Left ventricle myocardium superior (tissue), 1 donor: ENCODE measurements around the gene PFKM. TPM values are rescaled to one million over a fixed set of nuclear protein-coding genes. Genes with fewer than 3 reads are reported as not detected.

ENCODE experiments used
- ATAC-seq: fragments of 200-7000 bp; cut with Tn5 transposase; one replicate; pipeline ENCODE4 v1.9.1; 2020; ENCODE audit warnings: mild to moderate bottlenecking, moderate library complexity
- DNase-seq: peaks from one replicate; pipeline ENCODE4 v3.0.0-alpha.2; 2020
- intact Hi-C: fragments of 100-400 bp; cut with micrococcal nuclease; formaldehyde crosslinking; loops from one replicate; pipeline ENCODE4 v1.11.0; 2022
- total RNA-seq: library from RNA; stranded (reverse); fragmentation: NEBNext Ultra II Directional; extraction: Animal tissue kit (Norgen Biotek cat#: 25700); gene quantifications from one replicate; pipeline ENCODE4 v1.2.1, GENCODE V29; 2021
- donor health status: DM: no; HTN: yes; CAD: no; lungs with severe emphysema.

PFKM gene
- total RNA-seq, 1 donor from 2014 or later, result 703 TPM

- ATAC-seq (no peak), DNase-seq (no peak)
- intact Hi-C loops, result no loop called here
Measured at GRCh38 chr12:48179466-48179865, 60.3 kb downstream of the PFKM start.

DNA sequence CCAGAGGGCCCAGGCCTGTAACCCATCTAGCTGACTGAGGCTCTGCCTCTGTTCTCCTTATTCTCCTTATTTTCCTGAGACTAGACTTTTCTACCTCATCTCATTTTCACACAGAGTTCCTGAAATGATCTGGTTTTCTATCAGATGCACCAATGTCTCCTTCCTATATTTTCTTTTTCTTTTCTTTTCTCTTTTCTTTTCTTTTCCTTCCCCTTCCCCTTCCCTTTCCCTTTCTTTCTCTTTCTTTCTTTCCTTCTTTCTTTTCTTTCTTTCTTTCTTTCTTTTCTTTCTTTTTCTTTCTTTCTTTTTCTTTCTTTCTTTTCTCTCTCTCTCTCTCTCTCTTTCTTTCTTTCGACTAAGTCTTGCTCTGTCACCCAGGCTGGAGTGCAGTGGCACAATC lies 61.3 kb downstream of the PFKM start:
- DNase-seq (no peak), ATAC-seq (no peak)
- intact Hi-C loops, result no loop called here

- no peak for DNase-seq
- peak; percentile 5 for ATAC-seq
- intact Hi-C loops, result no loop called here
Measured at GRCh38 chr12:48180857-48181495, 61.8 kb downstream of the PFKM start.

- intact Hi-C loops, result no loop called here
- no peak for ATAC-seq
- no peak for DNase-seq
Measured at GRCh38 chr12:48182631-48183030, 63.5 kb downstream of the PFKM start.

GRCh38 chr12:48183091-48183875 lies 64.1 kb downstream of the PFKM start, which contains the start of gene CCDC184:
TSS of gene CCDC184 (plus strand) at chr12:48183644. CDS start at chr12:48184123, 479 bp downstream.
- DNase-seq (peak; percentile 76), ATAC-seq (peak; percentile 87)
- intact Hi-C loops, result no loop called here

DNA sequence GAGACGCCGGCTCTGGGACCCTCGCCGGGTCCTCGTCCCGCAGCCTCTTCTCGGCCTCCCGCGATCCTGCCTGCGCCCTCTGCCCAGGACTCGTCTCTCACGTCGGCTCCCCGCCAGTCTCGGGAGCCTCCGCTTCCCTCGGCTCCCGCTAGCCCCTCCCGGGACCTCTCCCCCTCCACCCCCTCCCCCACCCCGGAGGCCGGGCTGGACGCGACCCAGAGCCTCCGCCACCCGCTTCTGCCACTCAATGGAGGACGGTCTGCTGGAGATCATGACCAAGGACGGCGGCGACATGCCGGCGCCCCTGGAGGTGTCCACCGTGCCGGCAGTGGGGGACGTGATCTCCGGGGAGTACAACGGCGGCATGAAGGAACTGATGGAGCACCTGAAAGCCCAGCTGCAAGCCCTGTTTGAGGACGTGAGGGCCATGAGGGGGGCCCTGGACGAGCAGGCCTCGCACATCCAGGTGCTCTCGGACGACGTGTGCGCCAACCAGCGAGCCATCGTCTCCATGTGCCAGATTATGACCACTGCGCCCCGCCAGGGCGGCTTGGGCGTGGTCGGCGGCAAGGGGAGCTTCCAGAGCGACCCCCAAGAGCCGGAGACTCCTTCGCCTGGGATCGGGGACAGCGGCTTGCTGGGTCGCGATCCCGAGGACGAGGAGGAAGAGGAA lies 64.8 kb downstream of the PFKM start:
- ATAC-seq (peak; percentile 35), DNase-seq (no peak)
- intact Hi-C loops, result no loop called here

DNA sequence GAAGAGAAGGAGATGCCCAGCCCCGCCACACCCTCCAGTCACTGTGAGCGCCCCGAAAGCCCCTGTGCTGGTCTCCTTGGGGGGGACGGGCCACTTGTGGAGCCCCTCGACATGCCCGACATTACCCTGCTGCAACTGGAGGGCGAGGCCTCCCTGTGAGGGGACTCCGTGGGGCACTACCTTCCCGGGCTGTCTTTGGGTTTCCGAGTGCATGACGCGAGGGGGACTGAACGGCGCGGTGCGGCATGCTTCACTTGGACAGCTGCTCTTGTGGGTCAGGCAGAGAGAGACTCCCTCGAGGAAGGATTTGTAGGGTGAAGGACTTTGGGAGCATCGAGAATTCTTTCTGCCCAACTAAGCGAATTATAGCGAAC lies 65.4 kb downstream of the PFKM start:
- ATAC-seq (no peak), DNase-seq (no peak)
- intact Hi-C loops, result no loop called here

DNA sequence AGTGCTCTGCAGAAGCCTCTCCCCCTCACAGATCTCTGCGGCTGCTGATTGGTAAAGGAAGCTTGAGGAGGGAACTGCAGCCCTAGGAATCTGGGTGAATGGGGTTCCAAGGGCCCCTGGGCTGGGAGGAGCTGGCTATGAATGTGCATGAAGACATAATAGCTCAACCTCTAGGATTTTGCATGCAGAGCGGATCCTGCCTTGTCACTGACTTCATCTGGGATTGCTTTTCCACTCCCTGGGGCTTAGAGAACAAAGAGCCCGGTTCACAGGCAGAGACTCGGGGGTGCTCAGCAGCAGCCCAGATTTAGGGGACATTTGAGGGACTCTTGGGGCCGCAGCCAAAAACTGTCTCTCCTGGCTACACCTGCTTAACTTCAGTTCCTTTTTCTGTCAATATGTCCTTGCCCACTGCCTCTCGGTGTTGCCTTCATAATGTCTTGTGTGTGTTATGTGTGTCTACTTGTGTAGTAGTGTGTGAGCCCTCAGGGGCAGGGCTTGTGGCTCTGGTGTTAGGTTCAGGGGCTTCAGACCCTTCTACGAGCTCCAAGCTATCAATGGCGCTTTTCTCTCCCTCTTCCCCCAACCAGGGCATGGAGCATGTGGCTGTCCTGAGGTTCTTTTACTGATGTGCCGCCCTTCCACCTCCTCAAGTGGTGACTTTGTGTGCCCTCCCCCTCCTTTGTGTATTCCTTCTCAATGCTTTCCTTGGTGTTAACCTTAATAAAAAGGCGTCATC lies 66.2 kb downstream of the PFKM start:
- ATAC-seq (no peak), DNase-seq (no peak)
- intact Hi-C loops, result no loop called here

- DNase-seq, result no peak
- no peak for ATAC-seq
- intact Hi-C loops, result no loop called here
Measured at GRCh38 chr12:48187916-48188695, 68.9 kb downstream of the PFKM start.

- no peak for DNase-seq
- intact Hi-C loops, result no loop called here
Measured at GRCh38 chr12:48189331-48190125, 70.4 kb downstream of the PFKM start.

GRCh38 chr12:48191096-48191495 lies 71.9 kb downstream of the PFKM start:
- DNase-seq, result no peak

More at GRCh38 chr12:48189331-48190125, 70.4 kb downstream of the PFKM start:
- ATAC-seq, result peak; percentile 77

DNA sequence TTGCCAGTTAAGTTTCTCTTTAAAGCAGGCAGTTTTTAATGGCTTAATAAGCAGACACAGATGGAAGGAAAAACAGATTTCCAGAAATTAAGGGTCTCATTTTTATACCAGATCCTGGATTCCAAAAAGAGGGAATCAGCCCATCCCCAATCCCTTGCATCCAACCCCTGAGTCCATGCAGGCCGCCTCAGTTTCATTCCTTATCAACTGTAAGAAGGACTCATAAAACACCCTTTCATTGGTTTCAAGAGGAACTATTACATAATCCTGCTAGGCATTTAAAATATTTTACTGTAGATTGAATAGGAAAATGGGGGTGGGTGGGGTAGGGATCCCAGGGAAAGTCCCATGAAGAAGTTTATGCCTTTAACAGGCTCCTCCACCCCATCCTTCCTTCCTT lies 73.7 kb downstream of the PFKM start:
- DNase-seq, result no peak
- ATAC-seq, result no peak
- intact Hi-C loops, result no loop called here

More at GRCh38 chr12:48191096-48191495, 71.9 kb downstream of the PFKM start:
- intact Hi-C loops, result no loop called here
- no peak for ATAC-seq

GRCh38 chr12:48193623-48194022 lies 74.5 kb downstream of the PFKM start:
- no peak for DNase-seq
- intact Hi-C loops, result no loop called here
- no peak for ATAC-seq

- intact Hi-C loops, result no loop called here
- ATAC-seq, result no peak
- no peak for DNase-seq
Measured at GRCh38 chr12:48194799-48195201, 75.6 kb downstream of the PFKM start.
